Measurements from ENCODE around the gene TEX52. TPM values are rescaled to one million over a fixed set of nuclear protein-coding genes. Genes with fewer than 3 reads are reported as not detected.
A peak's percentile ranks its signal among the peaks of the same experiment; 100 is the strongest.

The TEX52 gene
- total and polyA plus RNA-seq, 2 donors from 2014 or later = not detected

DNA sequence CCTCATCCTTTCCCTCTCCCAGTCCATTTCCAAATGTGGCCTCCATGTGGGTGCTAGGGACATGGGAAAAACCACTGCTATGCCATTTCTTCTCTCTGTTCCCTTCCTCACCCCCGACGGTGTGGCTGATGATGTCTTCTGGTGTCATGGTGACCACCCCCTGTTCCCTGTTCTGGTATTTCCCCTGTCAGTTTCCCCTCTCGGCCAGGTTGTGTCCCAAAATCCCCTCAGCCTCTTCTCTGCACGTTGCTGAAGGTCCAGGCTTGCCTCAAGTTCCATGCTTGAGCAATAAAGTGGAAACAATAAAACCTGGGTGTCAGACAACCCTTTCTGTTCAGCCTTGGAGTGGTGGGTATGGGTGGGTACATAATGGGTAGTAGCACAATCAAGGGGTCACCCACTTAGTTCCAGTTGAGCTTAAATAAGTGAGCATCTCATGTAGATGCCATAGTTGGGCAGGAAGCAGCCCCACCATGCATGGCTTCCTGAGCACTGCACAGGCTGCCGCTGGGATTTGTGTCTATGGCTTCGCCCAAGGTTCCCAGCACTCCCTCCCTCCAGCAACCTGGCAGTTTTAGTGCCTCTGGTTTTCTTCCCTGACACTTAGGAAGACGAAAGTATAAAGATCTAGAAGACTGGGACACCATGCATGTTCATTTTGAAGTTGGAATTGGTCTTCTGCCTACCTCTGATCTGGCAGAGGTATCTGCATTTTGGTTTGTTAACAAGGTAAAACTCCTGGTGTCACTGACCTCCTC is 53.0 kb downstream of the TEX52 start:
- H3K9me3 ChIP-seq (ENCODE audit: control insufficient read depth in 2 of 3, insufficient read depth in 1 of 3, low read length in 3 of 3) = no peaks in the 10 kb centered on the region
- FAIRE-seq (no peak), DNase-seq (no peak)
- no peaks in the 10 kb centered on the region for H3K27me3 ChIP-seq (ENCODE audit: control insufficient read depth, insufficient read depth, low read length)
- no peak overlapping the region for H3K9ac ChIP-seq (ENCODE audit: low read length in 3 of 3)
- TF ChIP-seq, protein P1, sequence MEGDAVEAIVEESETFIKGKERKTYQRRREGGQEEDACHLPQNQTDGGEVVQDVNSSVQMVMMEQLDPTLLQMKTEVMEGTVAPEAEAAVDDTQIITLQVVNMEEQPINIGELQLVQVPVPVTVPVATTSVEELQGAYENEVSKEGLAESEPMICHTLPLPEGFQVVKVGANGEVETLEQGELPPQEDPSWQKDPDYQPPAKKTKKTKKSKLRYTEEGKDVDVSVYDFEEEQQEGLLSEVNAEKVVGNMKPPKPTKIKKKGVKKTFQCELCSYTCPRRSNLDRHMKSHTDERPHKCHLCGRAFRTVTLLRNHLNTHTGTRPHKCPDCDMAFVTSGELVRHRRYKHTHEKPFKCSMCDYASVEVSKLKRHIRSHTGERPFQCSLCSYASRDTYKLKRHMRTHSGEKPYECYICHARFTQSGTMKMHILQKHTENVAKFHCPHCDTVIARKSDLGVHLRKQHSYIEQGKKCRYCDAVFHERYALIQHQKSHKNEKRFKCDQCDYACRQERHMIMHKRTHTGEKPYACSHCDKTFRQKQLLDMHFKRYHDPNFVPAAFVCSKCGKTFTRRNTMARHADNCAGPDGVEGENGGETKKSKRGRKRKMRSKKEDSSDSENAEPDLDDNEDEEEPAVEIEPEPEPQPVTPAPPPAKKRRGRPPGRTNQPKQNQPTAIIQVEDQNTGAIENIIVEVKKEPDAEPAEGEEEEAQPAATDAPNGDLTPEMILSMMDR (IDR thresholded peaks at IDR 0.05; ENCODE audit: borderline replicate concordance, extremely low read depth, insufficient read depth) = no peak
- H3K4me3 ChIP-seq (ENCODE audit: low read length in 3 of 3) = no peak overlapping the region
- no peak overlapping the region for H3K27ac ChIP-seq (ENCODE audit: low read depth in 2 of 2, low read length in 2 of 2)
- intact Hi-C loops (cut with DNase I) = no loop called here
- H3K36me3 ChIP-seq (ENCODE audit: control insufficient read depth in 2 of 3, insufficient read depth in 3 of 3, low read length in 3 of 3) = peaks cover 12 to 54% (median 54%) of the 10 kb centered on the region in 3 donors
- peaks cover 5 to 14% (median 10%) of the 10 kb centered on the region in 3 donors for H3K4me1 ChIP-seq (ENCODE audit: control insufficient read depth in 2 of 3, insufficient read depth in 2 of 3, low read depth in 1 of 3, low read length in 3 of 3)

DNA sequence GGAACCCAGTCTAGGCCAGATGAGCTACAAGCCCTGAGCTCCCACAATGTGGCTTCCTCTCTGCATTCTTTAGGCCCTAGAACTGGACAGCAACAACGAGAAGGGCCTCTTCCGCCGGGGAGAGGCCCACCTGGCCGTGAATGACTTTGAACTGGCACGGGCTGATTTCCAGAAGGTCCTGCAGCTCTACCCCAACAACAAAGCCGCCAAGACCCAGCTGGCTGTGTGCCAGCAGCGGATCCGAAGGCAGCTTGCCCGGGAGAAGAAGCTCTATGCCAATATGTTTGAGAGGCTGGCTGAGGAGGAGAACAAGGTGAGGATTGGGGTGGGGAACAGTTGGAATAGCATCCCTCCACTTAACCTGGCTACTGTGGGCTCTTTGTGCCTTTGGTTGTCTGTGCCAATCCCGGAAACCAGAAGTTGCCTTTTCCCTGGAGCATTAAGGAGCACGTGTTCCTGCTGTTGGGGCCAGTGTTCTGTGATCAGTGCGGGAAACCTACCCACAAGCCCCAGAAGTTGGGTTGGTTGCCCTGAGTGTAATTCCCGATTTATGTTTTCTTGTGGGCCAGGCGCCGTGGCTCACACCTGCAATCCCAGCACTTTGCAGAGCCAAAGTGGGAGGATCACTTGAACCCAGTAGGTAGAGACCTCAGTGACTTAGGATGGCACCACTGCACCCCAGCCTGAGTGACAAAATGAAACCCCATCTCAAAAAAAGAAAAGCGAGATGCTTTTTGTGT is 55.6 kb downstream of the TEX52 start:
- Histone ChIP-seq H3K4me1 (ENCODE audit: control insufficient read depth in 2 of 3, insufficient read depth in 2 of 3, low read depth in 1 of 3, low read length in 3 of 3) (peaks cover 9 to 30% (median 25%) of the 10 kb centered on the region in 3 donors), H3K9me3 (ENCODE audit: control insufficient read depth in 2 of 3, insufficient read depth in 1 of 3, low read length in 3 of 3) (no peaks in the 10 kb centered on the region), H3K27me3 (ENCODE audit: control insufficient read depth, insufficient read depth, low read length) (no peaks in the 10 kb centered on the region), H3K27ac (ENCODE audit: low read depth in 2 of 2, low read length in 2 of 2) (no peak overlapping the region), H3K9ac (ENCODE audit: low read length in 3 of 3) (no peak overlapping the region), H3K4me3 (ENCODE audit: low read length in 3 of 3) (no peak overlapping the region), H3K36me3 (ENCODE audit: control insufficient read depth in 2 of 3, insufficient read depth in 3 of 3, low read length in 3 of 3) (peaks cover 23 to 76% (median 66%) of the 10 kb centered on the region in 3 donors)
- peak in 1 of 5 donors; percentile 25 for DNase-seq
- FAIRE-seq = no peak
- TF ChIP-seq, protein P1 (IDR thresholded peaks at IDR 0.05; ENCODE audit: borderline replicate concordance, extremely low read depth, insufficient read depth) = no peak
- intact Hi-C loops (cut with DNase I) = no loop called here

DNA sequence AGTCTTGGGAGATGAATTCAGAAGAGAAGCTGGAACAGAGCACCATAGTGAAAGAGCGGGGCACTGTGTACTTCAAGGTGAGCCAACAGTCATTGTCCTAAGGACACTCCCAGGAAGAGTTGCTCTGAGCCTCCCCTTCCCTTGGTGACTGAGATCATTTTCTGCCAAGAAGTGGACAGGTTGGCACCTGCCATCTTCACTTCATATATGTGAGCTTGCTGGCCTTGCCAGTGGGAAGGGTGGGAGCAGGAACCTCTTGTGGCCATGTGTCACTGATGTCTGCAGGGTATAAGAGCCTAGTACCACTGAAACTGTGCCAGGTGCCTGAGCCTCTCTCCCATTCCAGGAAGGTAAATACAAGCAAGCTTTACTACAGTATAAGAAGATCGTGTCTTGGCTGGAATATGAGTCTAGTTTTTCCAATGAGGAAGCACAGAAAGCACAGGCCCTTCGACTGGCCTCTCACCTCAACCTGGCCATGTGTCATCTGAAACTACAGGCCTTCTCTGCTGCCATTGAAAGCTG is 56.7 kb downstream of the TEX52 start:
- Histone ChIP-seq H3K36me3 (ENCODE audit: control insufficient read depth in 2 of 3, insufficient read depth in 3 of 3, low read length in 3 of 3) (peaks cover 23 to 76% (median 60%) of the 10 kb centered on the region in 3 donors), H3K9me3 (ENCODE audit: control insufficient read depth in 2 of 3, insufficient read depth in 1 of 3, low read length in 3 of 3) (no peaks in the 10 kb centered on the region), H3K27me3 (ENCODE audit: control insufficient read depth, insufficient read depth, low read length) (no peaks in the 10 kb centered on the region), H3K27ac (ENCODE audit: low read depth in 2 of 2, low read length in 2 of 2) (no peak overlapping the region), H3K9ac (ENCODE audit: low read length in 3 of 3) (no peak overlapping the region), H3K4me1 (ENCODE audit: control insufficient read depth in 2 of 3, insufficient read depth in 2 of 3, low read depth in 1 of 3, low read length in 3 of 3) (peaks cover 9 to 31% (median 25%) of the 10 kb centered on the region in 3 donors), H3K4me3 (ENCODE audit: low read length in 3 of 3) (no peak overlapping the region)
- intact Hi-C loops (cut with DNase I) = no loop called here
- TF ChIP-seq, protein P1 (IDR thresholded peaks at IDR 0.05; ENCODE audit: borderline replicate concordance, extremely low read depth, insufficient read depth) = no peak
- no peak for FAIRE-seq
- peak in 1 of 5 donors; percentile 10 for DNase-seq

Other genes with a start within 250 kb of the TEX52 start
- gene FKBP4, start 62.1 kb downstream of the TEX52 start, total RNA-seq = 70.2 TPM
- gene FKBP4, start 62.1 kb downstream of the TEX52 start, polyA plus RNA-seq (ENCODE audit: insufficient read depth, low read depth, low replicate concordance) = 114 TPM
- 48.2 TPM for gene ITFG2, start 44.4 kb downstream of the TEX52 start, total RNA-seq
- 23.6 TPM for gene ITFG2, start 44.4 kb downstream of the TEX52 start, polyA plus RNA-seq (ENCODE audit: insufficient read depth, low read depth, low replicate concordance)
- 11.7 TPM for gene NRIP2, start 22.0 kb downstream of the TEX52 start, total RNA-seq
- gene NRIP2, start 22.0 kb downstream of the TEX52 start, polyA plus RNA-seq (ENCODE audit: insufficient read depth, low read depth, low replicate concordance) = 15.9 TPM
- 1.3 TPM for gene FOXM1, start 20.1 kb upstream of the TEX52 start, total RNA-seq
- gene FOXM1, start 20.1 kb upstream of the TEX52 start, polyA plus RNA-seq (ENCODE audit: insufficient read depth, low read depth, low replicate concordance) = 1.3 TPM
- gene RHNO1, start 20.2 kb upstream of the TEX52 start, total RNA-seq = 17.2 TPM
- 15.9 TPM for gene RHNO1, start 20.2 kb upstream of the TEX52 start, polyA plus RNA-seq (ENCODE audit: insufficient read depth, low read depth, low replicate concordance)
- gene TULP3, start 33.9 kb upstream of the TEX52 start, total RNA-seq = 23.0 TPM
- 20.3 TPM for gene TULP3, start 33.9 kb upstream of the TEX52 start, polyA plus RNA-seq (ENCODE audit: insufficient read depth, low read depth, low replicate concordance)
- 40.9 TPM for gene TEAD4, start 102.4 kb upstream of the TEX52 start, total RNA-seq
- 19.8 TPM for gene TEAD4, start 102.4 kb upstream of the TEX52 start, polyA plus RNA-seq (ENCODE audit: insufficient read depth, low read depth, low replicate concordance)
- 81.6 TPM for gene TSPAN9, start 220.3 kb upstream of the TEX52 start, total RNA-seq
- 62.4 TPM for gene TSPAN9, start 220.3 kb upstream of the TEX52 start, polyA plus RNA-seq (ENCODE audit: insufficient read depth, low read depth, low replicate concordance)

All from kidney (tissue), 14 donors.